Measurements from ENCODE around the gene CD200R1. TPM values are rescaled to one million over a fixed set of nuclear protein-coding genes. Genes with fewer than 3 reads are reported as not detected.

CD200R1 gene
- total and polyA plus RNA-seq, 2 of the 13 experiments (the other 11 are each of a cell fraction or from before 2014, with no cell fraction given) = 0.04 TPM; not detected in 1

- TF ChIP-seq, protein P1, sequence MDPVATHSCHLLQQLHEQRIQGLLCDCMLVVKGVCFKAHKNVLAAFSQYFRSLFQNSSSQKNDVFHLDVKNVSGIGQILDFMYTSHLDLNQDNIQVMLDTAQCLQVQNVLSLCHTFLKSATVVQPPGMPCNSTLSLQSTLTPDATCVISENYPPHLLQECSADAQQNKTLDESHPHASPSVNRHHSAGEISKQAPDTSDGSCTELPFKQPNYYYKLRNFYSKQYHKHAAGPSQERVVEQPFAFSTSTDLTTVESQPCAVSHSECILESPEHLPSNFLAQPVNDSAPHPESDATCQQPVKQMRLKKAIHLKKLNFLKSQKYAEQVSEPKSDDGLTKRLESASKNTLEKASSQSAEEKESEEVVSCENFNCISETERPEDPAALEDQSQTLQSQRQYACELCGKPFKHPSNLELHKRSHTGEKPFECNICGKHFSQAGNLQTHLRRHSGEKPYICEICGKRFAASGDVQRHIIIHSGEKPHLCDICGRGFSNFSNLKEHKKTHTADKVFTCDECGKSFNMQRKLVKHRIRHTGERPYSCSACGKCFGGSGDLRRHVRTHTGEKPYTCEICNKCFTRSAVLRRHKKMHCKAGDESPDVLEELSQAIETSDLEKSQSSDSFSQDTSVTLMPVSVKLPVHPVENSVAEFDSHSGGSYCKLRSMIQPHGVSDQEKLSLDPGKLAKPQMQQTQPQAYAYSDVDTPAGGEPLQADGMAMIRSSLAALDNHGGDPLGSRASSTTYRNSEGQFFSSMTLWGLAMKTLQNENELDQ (CRISPR knock-in tag; IDR thresholded peaks at IDR 0.05; ENCODE audit: borderline replicate concordance) = no peak
- TF ChIP-seq DZIP1 (CRISPR knock-in tag; IDR thresholded peaks at IDR 0.05) (peak; percentile 95; the same call in 1 of the 2 replicates), MEIS2 (CRISPR knock-in tag; IDR thresholded peaks at IDR 0.05) (peak; percentile 76; the same call in 1 of the 2 replicates), HOXA3 (CRISPR knock-in tag; IDR thresholded peaks at IDR 0.05) (peak; percentile 94), ZNF883 (CRISPR knock-in tag; IDR thresholded peaks at IDR 0.05; ENCODE audit: not compliant biosample characterization) (peak; percentile 93), HNF1A (IDR thresholded peaks at IDR 0.05; ENCODE audit: low read depth) (0 out of 2 replicates have a peak, but pooled peaks have one; percentile 15), HNF1A (CRISPR knock-in tag; IDR thresholded peaks at IDR 0.05; ENCODE audit: borderline replicate concordance) (0 out of 2 replicates have a peak, but pooled peaks have one; percentile 66), HOXA7 (CRISPR knock-in tag; IDR thresholded peaks at IDR 0.05) (no peak), RFX1 (IDR thresholded peaks at IDR 0.05) (no peak), MYC (CRISPR knock-in tag; IDR thresholded peaks at IDR 0.05; ENCODE audit: borderline replicate concordance) (peak; percentile 73; the same call in 1 of the 2 replicates), ZMYM4 (CRISPR knock-in tag; IDR thresholded peaks at IDR 0.05) (0 out of 2 replicates have a peak, but pooled peaks have one; percentile 75), ZFX (CRISPR knock-in tag; IDR thresholded peaks at IDR 0.05; ENCODE audit: low read depth) (peak; percentile 66; the same call in 1 of the 2 replicates), ZNF784 (CRISPR knock-in tag; IDR thresholded peaks at IDR 0.05; ENCODE audit: borderline replicate concordance) (peak; percentile 16; the same call in 1 of the 2 replicates), ZNF256 (CRISPR knock-in tag; conservative IDR thresholded peaks at IDR 0.05) (no peak), DMAP1 (CRISPR knock-in tag; IDR thresholded peaks at IDR 0.05) (peak; percentile 82; the same call in 1 of the 2 replicates), CENPT (CRISPR knock-in tag; IDR thresholded peaks at IDR 0.05; ENCODE audit: low read depth) (no peak)
These were observed 16.0 kb upstream of the CD200R1 start, which contains the start of gene GTPBP8 (continued) for GRCh38 chr3:112990672-112991602.

All from HepG2 (cell line).